GM06990 (cell line): Measurements from ENCODE around the gene CCDC134.

Experiments used
- DNase-seq: peaks from one replicate; pipeline ENCODE4 v3.0.0-alpha.2; 2011; ENCODE audit not compliant: insufficient read length; ENCODE audit errors: extremely low read depth
- H3K27me3 ChIP-seq: replicated peaks from 2 replicates; pipeline ENCODE4 v1.6.0; 2011; ENCODE audit warnings: low read length; ENCODE audit not compliant: control insufficient read depth, insufficient read depth
- H3K36me3 ChIP-seq: 2 replicates; pipeline ENCODE4 v1.5.1; 2011; ENCODE audit warnings: low read length; ENCODE audit not compliant: control insufficient read depth, insufficient read depth
- H3K4me3 ChIP-seq: replicated peaks from 2 replicates; pipeline ENCODE4 v1.5.1; 2011; ENCODE audit warnings: low read depth, mild to moderate bottlenecking, control low read depth, low read length
- CTCF ChIP-seq: IDR thresholded peaks from 2 replicates; pipeline ENCODE4 v1.5.1; 2011; ENCODE audit warnings: low read length, control low read depth, mild to moderate bottlenecking, inconsistent platforms; ENCODE audit not compliant: insufficient read depth, poor library complexity, severe bottlenecking

Gene CCDC134

GRCh38 chr22:41800348-41801146 lies at the start of gene CCDC134:
Gene CCDC134, plus strand, starts transcription at chr22:41800679. Its CDS starts 8,212 bp downstream, at chr22:41808891.
- no peaks in the 10 kb centered on the region for H3K27me3 ChIP-seq
- H3K4me3 ChIP-seq, result peak within 1 kb of the TSS; percentile 81
- DNase-seq, result peak; percentile 95
- no peak for TF ChIP-seq CTCF
- peaks cover under 1% of the 10 kb centered on the region for H3K36me3 ChIP-seq

- Histone ChIP-seq H3K27me3 (no peaks in the 10 kb centered on the region), H3K36me3 (no peaks in the 10 kb centered on the region), H3K4me3 (peak overlapping the region; percentile 21)
- DNase-seq, result peak; percentile 67
- TF ChIP-seq CTCF, result no peak
Observed at GRCh38 chr22:41752011-41752970, 48.2 kb upstream of the CCDC134 start.

- TF ChIP-seq CTCF, result no peak
- Histone ChIP-seq H3K36me3 (no peaks in the 10 kb centered on the region), H3K27me3 (no peaks in the 10 kb centered on the region), H3K4me3 (no peak overlapping the region)
- no peak for DNase-seq
Observed at GRCh38 chr22:41753984-41754383, 46.5 kb upstream of the CCDC134 start.

GRCh38 chr22:41757502-41757901 lies 43.0 kb upstream of the CCDC134 start:
- Histone ChIP-seq H3K36me3 (no peaks in the 10 kb centered on the region), H3K27me3 (no peaks in the 10 kb centered on the region), H3K4me3 (no peak overlapping the region)
- no peak for TF ChIP-seq CTCF
- no peak for DNase-seq

GRCh38 chr22:41758231-41758630 lies 42.2 kb upstream of the CCDC134 start:
- Histone ChIP-seq H3K27me3 (no peaks in the 10 kb centered on the region), H3K36me3 (no peaks in the 10 kb centered on the region)
- DNase-seq, result no peak

More at GRCh38 chr22:41758231-41758630, 42.2 kb upstream of the CCDC134 start:
- no peak for TF ChIP-seq CTCF
- no peak overlapping the region for H3K4me3 ChIP-seq
